Transverse colon (tissue), 4 donors: ENCODE results near the gene DUSP23. TPM values are rescaled to one million over a fixed set of nuclear protein-coding genes. Genes with fewer than 3 reads are reported as not detected.

Source experiments
- DNase-seq: peaks from one replicate; pipeline ENCODE4 v3.0.0-alpha.2; 2019
- H3K27ac ChIP-seq, 4 donors: fragments of 200-600 bp; sonication (generic); 2 replicates each; pipeline ENCODE4 v1.5.1; 2016 to 2018; ENCODE audit warnings: inconsistent platforms in 4 of 4
- H3K27me3 ChIP-seq: fragments of 200-600 bp; sonication (generic); 2 replicates; pipeline ENCODE4 v1.5.1; 2017; ENCODE audit warnings: inconsistent platforms
- H3K36me3 ChIP-seq, 4 donors: fragments of 200-600 bp; sonication (generic); 2 replicates each; pipeline ENCODE4 v1.5.1; 2017 to 2019; ENCODE audit warnings: inconsistent platforms in 4 of 4
- H3K4me1 ChIP-seq, 4 donors: fragments of 200-600 bp; sonication (generic); 2 replicates each; pipeline ENCODE4 v1.5.1; 2017 to 2020; ENCODE audit warnings: inconsistent platforms in 4 of 4
- H3K4me3 ChIP-seq, 4 donors: fragments of 200-600 bp; sonication (generic); 1 replicate in 1 of 4; 2 replicates in 3 of 4; pipeline versions ENCODE4 v1.5.1 to v1.6.1; 2017 to 2019; ENCODE audit warnings: inconsistent platforms in 4 of 4
- H3K9me3 ChIP-seq, 2 donors: fragments of 200-600 bp; sonication (generic); 2 replicates each; pipeline ENCODE4 v1.5.1; 2017 to 2019; ENCODE audit warnings: inconsistent platforms in 2 of 2
- EP300 ChIP-seq: sonication (generic); formaldehyde crosslinking; IDR thresholded peaks from one replicate; pipeline ENCODE4 v1.6.1; 2017; ENCODE audit warnings: antibody characterized with exemption, low read depth
- POLR2A ChIP-seq: fragments of 450-650 bp; IDR thresholded peaks from one replicate; pipeline ENCODE4 v1.6.1; 2016; ENCODE audit warnings: antibody characterized with exemption, mild to moderate bottlenecking, moderate library complexity
- POLR2AphosphoS5 ChIP-seq, 3 donors: sonication (generic); formaldehyde crosslinking; IDR thresholded peaks; one replicate each; pipeline ENCODE4 v1.6.1; 2016; ENCODE audit warnings: antibody characterized with exemption in 3 of 3
- WGBS, 2 donors: methylation state at CpG; one replicate each; pipeline ENCODE4 v1.1.5; 2018; ENCODE audit warnings: low coverage in 1 of 2; 5-methylcytosine and 5-hydroxymethylcytosine counted together
- in situ Hi-C, 4 donors: fragments of 200-750 bp; cut with MboI; loops; one replicate each; pipeline versions ENCODE4 v1.15.0 to v1.15.1; 2017; ENCODE audit warnings: low sequenced_read_pairs in 3 of 4, low pct_ligation_motif_present in 1 of 4, low pct_unique_long_range_greater_than_20kb in 1 of 4
- intact Hi-C: fragments of 100-400 bp; cut with DNase I; formaldehyde crosslinking; loops from one replicate; pipeline ENCODE4 v1.15.1; 2023; ENCODE audit warnings: low total_unique reads
- total RNA-seq, 4 donors: library from RNA; depleted of rRNA; stranded (reverse); fragments of >200 nt; gene quantifications; one replicate each; pipeline ENCODE4 v1.1.0, GENCODE V29; 2016
- TF ChIP-seq, protein P1 (sequence below), 5 experiments: fragments of 200-600 bp in 3 of 5; fragments of 450-650 bp in 2 of 5; sonication (generic) in 3 of 5; IDR thresholded peaks; 1 replicate in 2 of 5; 2 replicates in 3 of 5; pipeline ENCODE4 v1.5.1; 2016 to 2017; ENCODE audit warnings: antibody characterized with exemption in 5 of 5, inconsistent platforms in 3 of 5, mild to moderate bottlenecking in 2 of 5, moderate library complexity in 1 of 5

The DUSP23 gene
- total RNA-seq, 4 donors from 2014 or later = 9.7 to 96.4 (median 72.3) TPM

DNA sequence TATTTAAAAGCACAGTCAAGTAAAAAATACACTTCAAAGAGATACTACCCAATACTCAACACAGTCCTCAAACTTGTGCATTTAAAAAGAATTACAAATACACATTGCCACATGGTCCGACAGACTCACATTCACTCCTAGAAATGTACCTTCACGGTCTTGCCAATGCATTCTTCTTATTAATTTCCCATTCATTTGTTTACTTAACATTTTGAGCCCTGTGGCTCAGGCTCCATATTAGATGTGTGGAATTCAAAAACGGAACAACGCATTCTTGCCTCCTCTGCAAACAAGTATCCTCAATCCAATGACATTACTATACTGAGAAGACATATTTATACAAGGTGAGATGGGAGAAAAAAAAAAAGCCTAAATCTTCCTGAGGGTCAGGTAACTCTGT lies 2.5 kb upstream of the DUSP23 start:
- WGBS, 2 donors = 95 to 97% methylated on average over 4 of the region's 4 CpGs
- no peaks in the 10 kb centered on the region for H3K9me3 ChIP-seq
- no peaks in the 10 kb centered on the region for H3K36me3 ChIP-seq
- H3K4me1 ChIP-seq = peaks cover 0 to 15% (median 2%) of the 10 kb centered on the region in 4 donors
- DNase-seq = no peak
- TF ChIP-seq, protein P1, sequence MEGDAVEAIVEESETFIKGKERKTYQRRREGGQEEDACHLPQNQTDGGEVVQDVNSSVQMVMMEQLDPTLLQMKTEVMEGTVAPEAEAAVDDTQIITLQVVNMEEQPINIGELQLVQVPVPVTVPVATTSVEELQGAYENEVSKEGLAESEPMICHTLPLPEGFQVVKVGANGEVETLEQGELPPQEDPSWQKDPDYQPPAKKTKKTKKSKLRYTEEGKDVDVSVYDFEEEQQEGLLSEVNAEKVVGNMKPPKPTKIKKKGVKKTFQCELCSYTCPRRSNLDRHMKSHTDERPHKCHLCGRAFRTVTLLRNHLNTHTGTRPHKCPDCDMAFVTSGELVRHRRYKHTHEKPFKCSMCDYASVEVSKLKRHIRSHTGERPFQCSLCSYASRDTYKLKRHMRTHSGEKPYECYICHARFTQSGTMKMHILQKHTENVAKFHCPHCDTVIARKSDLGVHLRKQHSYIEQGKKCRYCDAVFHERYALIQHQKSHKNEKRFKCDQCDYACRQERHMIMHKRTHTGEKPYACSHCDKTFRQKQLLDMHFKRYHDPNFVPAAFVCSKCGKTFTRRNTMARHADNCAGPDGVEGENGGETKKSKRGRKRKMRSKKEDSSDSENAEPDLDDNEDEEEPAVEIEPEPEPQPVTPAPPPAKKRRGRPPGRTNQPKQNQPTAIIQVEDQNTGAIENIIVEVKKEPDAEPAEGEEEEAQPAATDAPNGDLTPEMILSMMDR (IDR thresholded peaks at IDR 0.05) = no peak
- TF ChIP-seq POLR2A (no peak), POLR2AphosphoS5 (IDR thresholded peaks at IDR 0.05) (no peak), EP300 (no peak)
- in situ Hi-C loops = loop anchor here in 3 of 4 donors (25.0 kb wide), 1 partner anchor 234 kb away; no protein-coding TSS in a partner anchor
- no peak overlapping the region for H3K4me3 ChIP-seq
- no peak overlapping the region for H3K27ac ChIP-seq
- no peaks in the 10 kb centered on the region for H3K27me3 ChIP-seq
- intact Hi-C loops = no loop called here

DNA sequence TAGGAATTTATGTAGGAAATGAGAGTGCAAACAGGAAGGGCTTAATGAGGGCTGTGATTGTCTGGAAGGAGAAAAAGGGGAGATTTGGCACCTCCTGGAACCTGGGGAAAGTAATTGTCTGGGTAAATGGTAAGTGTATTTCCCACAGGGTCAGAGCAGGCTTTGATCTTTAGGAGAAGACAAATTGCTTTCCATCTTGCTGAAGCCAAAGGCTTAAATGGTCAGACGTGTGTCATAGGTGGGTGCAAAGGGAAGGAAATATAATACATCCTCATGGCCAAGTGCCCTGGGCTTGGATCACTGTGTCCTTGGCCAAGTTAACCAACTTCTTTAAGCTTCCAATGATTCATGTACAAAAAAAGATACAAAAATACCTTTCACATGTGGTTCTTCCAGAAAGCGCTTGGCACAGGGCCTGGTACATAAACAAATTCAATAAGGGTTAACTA lies 1.3 kb upstream of the DUSP23 start:
- Histone ChIP-seq H3K4me3 (no peak overlapping the region), H3K9me3 (no peaks in the 10 kb centered on the region), H3K27me3 (no peaks in the 10 kb centered on the region), H3K27ac (no peak overlapping the region), H3K36me3 (no peaks in the 10 kb centered on the region), H3K4me1 (peaks cover 0 to 15% (median 2%) of the 10 kb centered on the region in 4 donors)
- TF ChIP-seq EP300 (peak; percentile 21), POLR2A (no peak)
- no peak for DNase-seq
- in situ Hi-C loops (loop anchor here in 3 of 4 donors (25.0 kb wide), 1 partner anchor 233 kb away; no protein-coding TSS in a partner anchor), intact Hi-C loops (no loop called here)
- WGBS, 2 donors = 73 to 81% methylated on average over 2 of the region's 2 CpGs

DNA sequence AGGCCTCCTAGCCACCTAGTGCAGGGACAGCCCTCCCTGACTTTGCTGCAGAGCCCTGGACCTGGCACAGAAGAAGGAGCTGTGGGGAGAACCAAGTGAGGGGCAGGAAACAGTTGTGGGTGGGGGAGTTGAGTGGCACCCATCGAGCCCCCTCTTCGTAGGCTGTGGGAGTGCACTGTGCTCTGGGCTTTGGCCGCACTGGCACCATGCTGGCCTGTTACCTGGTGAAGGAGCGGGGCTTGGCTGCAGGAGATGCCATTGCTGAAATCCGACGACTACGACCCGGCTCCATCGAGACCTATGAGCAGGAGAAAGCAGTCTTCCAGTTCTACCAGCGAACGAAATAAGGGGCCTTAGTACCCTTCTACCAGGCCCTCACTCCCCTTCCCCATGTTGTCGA lies 1.2 kb downstream of the DUSP23 start:
- H3K4me3 ChIP-seq = peak overlapping the region in 2 of 4 donors; percentile 62 to 75
- in situ Hi-C loops (loop anchor here in 3 of 4 donors (10.0 to 25.0 kb wide), 2 partner anchors 113 to 230 kb away; no protein-coding TSS in a partner anchor), intact Hi-C loops (no loop called here)
- no peaks in the 10 kb centered on the region for H3K27me3 ChIP-seq
- peak overlapping the region in 3 of 4 donors; percentile 81 to 90 (median 84) for H3K27ac ChIP-seq
- H3K36me3 ChIP-seq = no peaks in the 10 kb centered on the region
- H3K9me3 ChIP-seq = no peaks in the 10 kb centered on the region
- WGBS, 2 donors = 80 to 100% methylated on average over 1 to 10 of the region's 12 CpGs
- H3K4me1 ChIP-seq = peaks cover 0 to 15% (median 2%) of the 10 kb centered on the region in 4 donors
- no peak for DNase-seq
- TF ChIP-seq POLR2A (no peak), EP300 (no peak)

DNA sequence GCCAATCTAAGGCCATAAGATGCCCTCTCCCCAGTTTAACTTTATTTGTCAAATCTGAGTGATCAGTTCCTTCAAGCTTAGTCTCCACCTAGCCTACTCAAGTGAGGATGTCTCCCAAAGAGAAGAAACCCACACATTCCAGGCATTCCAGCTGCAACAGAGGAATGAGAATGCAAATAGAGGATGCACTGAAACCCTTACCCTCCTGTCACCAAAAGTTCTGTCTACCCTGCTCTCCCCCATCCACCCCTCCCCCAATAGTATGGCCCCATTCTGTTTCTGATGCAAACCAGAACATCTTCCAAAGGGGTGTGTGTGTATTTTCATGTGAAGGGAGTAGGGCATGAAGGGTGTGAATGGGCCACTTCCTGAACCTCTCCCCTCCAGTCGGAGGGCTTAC lies 3.0 kb downstream of the DUSP23 start:
- intact Hi-C loops = no loop called here
- Histone ChIP-seq H3K27ac (no peak overlapping the region), H3K4me3 (no peak overlapping the region), H3K4me1 (peaks cover 0 to 15% (median 2%) of the 10 kb centered on the region in 4 donors), H3K36me3 (no peaks in the 10 kb centered on the region), H3K9me3 (no peaks in the 10 kb centered on the region), H3K27me3 (no peaks in the 10 kb centered on the region)
- no peak for TF ChIP-seq EP300
- TF ChIP-seq, protein P1 (IDR thresholded peaks at IDR 0.05) = no peak
- 85% methylated on average over 1 of the region's 1 CpG; no CpG with 5 or more reads in 1 of the 2 donors for WGBS, 2 donors
- in situ Hi-C loops = loop anchor here in 3 of 4 donors (10.0 to 25.0 kb wide), 2 partner anchors 111 to 229 kb away; no protein-coding TSS in a partner anchor
- no peak for DNase-seq

DNA sequence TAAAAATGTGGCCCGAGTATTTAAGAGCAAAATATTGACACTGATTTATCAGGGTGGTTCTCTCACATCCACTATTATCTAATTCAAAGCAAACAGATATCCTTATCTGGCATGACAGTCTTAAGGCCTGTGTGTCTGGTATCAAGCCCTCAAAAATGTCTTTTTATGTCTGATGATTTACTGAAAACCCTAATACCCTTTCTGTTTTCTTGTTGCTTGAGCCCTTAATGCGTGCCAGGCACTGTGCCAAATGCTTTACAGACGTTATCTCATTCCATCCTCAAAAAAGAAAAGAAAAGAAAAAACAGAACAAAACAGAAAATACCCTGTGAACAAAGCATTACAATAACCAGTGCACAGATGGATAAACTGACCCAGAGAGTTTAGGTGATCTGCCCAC lies 5.7 kb downstream of the DUSP23 start:
- intact Hi-C loops = no loop called here
- H3K4me1 ChIP-seq = peaks cover 0 to 7% (median 0%) of the 10 kb centered on the region in 4 donors
- no peak overlapping the region for H3K4me3 ChIP-seq
- no peaks in the 10 kb centered on the region for H3K36me3 ChIP-seq
- no peak overlapping the region for H3K27ac ChIP-seq
- TF ChIP-seq EP300 (no peak), POLR2A (no peak), POLR2AphosphoS5 (IDR thresholded peaks at IDR 0.05) (no peak)
- TF ChIP-seq, protein P1 (IDR thresholded peaks at IDR 0.05) = no peak
- in situ Hi-C loops = loop anchor here in 3 of 4 donors (10.0 to 25.0 kb wide), 2 partner anchors 108 to 226 kb away; no protein-coding TSS in a partner anchor
- DNase-seq = no peak
- H3K27me3 ChIP-seq = no peaks in the 10 kb centered on the region
- WGBS, 2 donors = 52 to 54% methylated on average over 3 of the region's 3 CpGs
- H3K9me3 ChIP-seq = no peaks in the 10 kb centered on the region
